Daoy (cell line): ENCODE results near the gene LRP1B. TPM values are rescaled to one million over a fixed set of nuclear protein-coding genes. Genes with fewer than 3 reads are reported as not detected.
"Not testable (repeated sequence)": the region's sequence is repeated elsewhere in the genome, so short reads cannot be mapped to it uniquely, and the experiment has no call there.

Experiments
- DNase-seq: peaks from one replicate; pipeline ENCODE4 v3.0.0-alpha.2; 2015; ENCODE audit warnings: low read depth
- total RNA-seq: library from RNA; depleted of rRNA; stranded (reverse); fragments of >200 nt; shearing (Covaris generic); gene quantifications from 2 replicates; pipeline ENCODE4 v1.2.3, GENCODE V29; 2014

The LRP1B gene
- total RNA-seq, 1 experiment from 2014 or later = not detected

GRCh38 chr2:140354544-140354943, 1776.3 kb downstream of the LRP1B start:
- no peak for DNase-seq

GRCh38 chr2:140353541-140353940, 1777.3 kb downstream of the LRP1B start:
- no peak for DNase-seq

- DNase-seq = no peak
Measured at GRCh38 chr2:140351692-140352091, 1779.1 kb downstream of the LRP1B start.

- DNase-seq = no peak
Measured at GRCh38 chr2:140349695-140350094, 1781.1 kb downstream of the LRP1B start.

- no peak for DNase-seq
Measured at GRCh38 chr2:140348826-140349225, 1782.0 kb downstream of the LRP1B start.

GRCh38 chr2:140344838-140345237, 1786.0 kb downstream of the LRP1B start:
- no peak for DNase-seq

GRCh38 chr2:140344266-140344665, 1786.5 kb downstream of the LRP1B start:
- DNase-seq = not testable (repeated sequence)

- DNase-seq = no peak
Measured at GRCh38 chr2:140338795-140339194, 1792.0 kb downstream of the LRP1B start.

- DNase-seq = no peak
Measured at GRCh38 chr2:140337061-140337460, 1793.8 kb downstream of the LRP1B start.

- no peak for DNase-seq
Measured at GRCh38 chr2:140316345-140316744, 1814.5 kb downstream of the LRP1B start.

- DNase-seq = no peak
Measured at GRCh38 chr2:140311905-140312304, 1818.9 kb downstream of the LRP1B start.

GRCh38 chr2:140308706-140309105, 1822.1 kb downstream of the LRP1B start:
- no peak for DNase-seq

GRCh38 chr2:140307532-140307931, 1823.3 kb downstream of the LRP1B start:
- DNase-seq = no peak

GRCh38 chr2:140295767-140296166, 1835.0 kb downstream of the LRP1B start:
- no peak for DNase-seq

- no peak for DNase-seq
Measured at GRCh38 chr2:140288726-140289125, 1842.1 kb downstream of the LRP1B start.

- DNase-seq = no peak
Measured at GRCh38 chr2:140288213-140288612, 1842.6 kb downstream of the LRP1B start.

- DNase-seq = no peak
Measured at GRCh38 chr2:140286377-140286776, 1844.4 kb downstream of the LRP1B start.

GRCh38 chr2:140277344-140277743, 1853.5 kb downstream of the LRP1B start:
- not testable (repeated sequence) for DNase-seq

GRCh38 chr2:140276661-140277060, 1854.2 kb downstream of the LRP1B start:
- no peak for DNase-seq

GRCh38 chr2:140275427-140275826, 1855.4 kb downstream of the LRP1B start:
- DNase-seq = no peak

GRCh38 chr2:140274891-140275290, 1855.9 kb downstream of the LRP1B start:
- no peak for DNase-seq

- no peak for DNase-seq
Measured at GRCh38 chr2:140273958-140274357, 1856.9 kb downstream of the LRP1B start.

GRCh38 chr2:140273408-140273807, 1857.4 kb downstream of the LRP1B start:
- DNase-seq = no peak

GRCh38 chr2:140270224-140270623, 1860.6 kb downstream of the LRP1B start:
- no peak for DNase-seq

- no peak for DNase-seq
Measured at GRCh38 chr2:140269000-140269399, 1861.8 kb downstream of the LRP1B start.
